Endothelial cell of umbilical vein (primary cell): ENCODE results near the gene ZBTB46. TPM values are rescaled to one million over a fixed set of nuclear protein-coding genes. Genes with fewer than 3 reads are reported as not detected.

Experiments
- BruUV-seq: library from RNA; stranded (reverse); fragments of 400-500 nt; replicated peaks from 2 replicates; lab custom pipeline; 2021; lab: Mats Ljungman, UMichigan
- CTCF ChIA-PET: fragments of 300-600, 350-600 bp; sonication (Branson Sonifier 250); formaldehyde crosslinking; loops from one replicate; lab custom pipeline; 2021; ENCODE audit warnings: antibody characterized with exemption, inconsistent platforms; lab: Charles Lee
- POLR2A ChIA-PET: fragments of 300-600, 350-600 bp; sonication (Branson Sonifier 250); formaldehyde crosslinking; loops from one replicate; lab custom pipeline; 2021; ENCODE audit warnings: antibody characterized with exemption, inconsistent platforms; lab: Charles Lee
- DNase-seq: peaks from one replicate; pipeline ENCODE4 v3.0.0-alpha.2; 2011; ENCODE audit warnings: low read depth, low spot score
- FAIRE-seq: peaks from 2 replicates; lab custom pipeline; 2011; peaks lifted over from hg19 to GRCh38; lab: Jason Lieb, UNC
- H2AFZ ChIP-seq: 2 replicates; pipeline ENCODE4 v1.6.0; 2012; ENCODE audit warnings: low read depth, low read length, control low read depth, inconsistent platforms
- H3K27ac ChIP-seq: 2 replicates; pipeline ENCODE4 v1.5.1; 2011; ENCODE audit warnings: low read depth, mild to moderate bottlenecking, control low read depth, low read length, moderate library complexity; ENCODE audit not compliant: insufficient read depth
- H3K27me3 ChIP-seq, 2 experiments: 2 replicates each; pipeline versions ENCODE4 v1.6.0 to v1.6.1; 2011; ENCODE audit warnings: low read length in 2 of 2, mixed read lengths in 1 of 2; ENCODE audit not compliant: control insufficient read depth in 2 of 2, insufficient read depth in 2 of 2
- H3K36me3 ChIP-seq, 2 experiments: 2 replicates in 1 of 2; 3 replicates in 1 of 2; pipeline ENCODE4 v1.5.1; 2011; ENCODE audit warnings: low read length in 2 of 2, mild to moderate bottlenecking in 1 of 2, moderate library complexity in 1 of 2; ENCODE audit not compliant: control insufficient read depth in 2 of 2, insufficient read depth in 2 of 2; ENCODE audit errors: extremely low read depth in 1 of 2
- H3K4me1 ChIP-seq: 3 replicates; pipeline ENCODE4 v1.5.1; 2011; ENCODE audit warnings: mild to moderate bottlenecking, low read length; ENCODE audit not compliant: control insufficient read depth, insufficient read depth; ENCODE audit errors: extremely low read depth
- H3K4me2 ChIP-seq: 2 replicates; pipeline ENCODE4 v1.6.1; 2011; ENCODE audit warnings: low read length, control low read depth, mixed read lengths; ENCODE audit not compliant: insufficient read depth
- H3K4me3 ChIP-seq, 3 experiments: fragments of 200-600 bp in 1 of 3; sonication (generic), shearing (Covaris generic) in 1 of 3; replicated peaks in 1 of 3; 2 replicates each; pipeline ENCODE4 v1.5.1; 2011 to 2016; ENCODE audit warnings: control low read depth in 3 of 3, low read length in 3 of 3, mild to moderate bottlenecking in 2 of 3, inconsistent platforms in 1 of 3, low read depth in 1 of 3, moderate library complexity in 1 of 3; ENCODE audit not compliant: insufficient read depth in 1 of 3
- H3K79me2 ChIP-seq: 2 replicates; pipeline ENCODE4 v1.6.0; 2012; ENCODE audit warnings: low read length, inconsistent platforms; ENCODE audit not compliant: control insufficient read depth, insufficient read depth
- H3K9ac ChIP-seq: replicated peaks from 2 replicates; pipeline ENCODE3; 2011; ENCODE audit warnings: low read length, control low read depth; ENCODE audit not compliant: insufficient read depth; ENCODE audit errors: extremely low read depth
- H3K9me1 ChIP-seq: replicated peaks from 3 replicates; pipeline ENCODE4 v1.6.0; 2011; ENCODE audit warnings: mild to moderate bottlenecking, low read length; ENCODE audit not compliant: control insufficient read depth, insufficient read depth; ENCODE audit errors: extremely low read depth
- H3K9me3 ChIP-seq: replicated peaks from 2 replicates; pipeline ENCODE4 v1.5.1; 2012; ENCODE audit warnings: low read length, inconsistent platforms; ENCODE audit not compliant: control insufficient read depth, insufficient read depth
- H4K20me1 ChIP-seq: replicated peaks from 2 replicates; pipeline ENCODE3; 2011; ENCODE audit warnings: mild to moderate bottlenecking, low read length; ENCODE audit not compliant: control insufficient read depth, insufficient read depth; ENCODE audit errors: extremely low read depth
- CTCF ChIP-seq, 2 donors: IDR thresholded peaks; 1 replicate in 1 of 2; 2 replicates in 1 of 2; pipeline ENCODE4 v1.5.1; 2011; ENCODE audit warnings: low read length in 2 of 2, mild to moderate bottlenecking in 2 of 2, moderate library complexity in 2 of 2, control low read depth in 1 of 2, inconsistent platforms in 1 of 2, low read depth in 1 of 2; ENCODE audit not compliant: insufficient read depth in 1 of 2; ENCODE audit errors: extremely low read depth in 1 of 2
- EZH2 ChIP-seq: IDR thresholded peaks from 2 replicates; pipeline ENCODE4 v1.6.1; 2012; ENCODE audit warnings: borderline replicate concordance, low read depth, mild to moderate bottlenecking, moderate library complexity, low read length, inconsistent platforms; ENCODE audit not compliant: severe bottlenecking
- FOS ChIP-seq: IDR thresholded peaks from 2 replicates; pipeline ENCODE4 v1.6.1; 2011; ENCODE audit warnings: mild to moderate bottlenecking, low read length, moderate library complexity, borderline replicate concordance; ENCODE audit not compliant: insufficient read depth
- GATA2 ChIP-seq: IDR thresholded peaks from 2 replicates; pipeline ENCODE4 v1.7.0; 2011; ENCODE audit warnings: low read depth, mild to moderate bottlenecking, moderate library complexity, mixed read lengths, low read length; ENCODE audit not compliant: insufficient read length, insufficient read depth
- JUN ChIP-seq: IDR thresholded peaks from 2 replicates; pipeline ENCODE4 v1.6.1; 2011; ENCODE audit warnings: borderline replicate concordance, low read depth; ENCODE audit not compliant: insufficient read length, insufficient read depth
- MAX ChIP-seq: IDR thresholded peaks from 2 replicates; pipeline ENCODE4 v1.6.1; 2011; ENCODE audit not compliant: insufficient read depth, insufficient read length
- MYC ChIP-seq: IDR thresholded peaks from one replicate; pipeline ENCODE4 v1.6.1; 2011; ENCODE audit warnings: mild to moderate bottlenecking, low read depth, low read length
- POLR2A ChIP-seq: IDR thresholded peaks from 2 replicates; pipeline ENCODE4 v1.6.1; 2012; ENCODE audit warnings: low read depth, mild to moderate bottlenecking, control low read depth, low read length
- POLR2AphosphoS5 ChIP-seq: IDR thresholded peaks from 2 replicates; pipeline ENCODE4 v1.6.1; 2012; ENCODE audit warnings: low read depth, mild to moderate bottlenecking, control low read depth, low read length, moderate library complexity; ENCODE audit not compliant: insufficient read depth
- dilution Hi-C: fragments of 300-500 bp; cut with MboI; formaldehyde crosslinking; loops from one replicate; pipeline ENCODE4 v1.15.0; 2019; ENCODE audit warnings: low sequenced_read_pairs; ENCODE audit not compliant: extremely low pct_ligation_motif_present
- intact Hi-C: fragments of 100-400 bp; cut with micrococcal nuclease; formaldehyde crosslinking; loops from one replicate; pipeline ENCODE4 v1.10.0; 2022
- polyA plus RNA-seq, 4 experiments: library from polyadenylated mRNA; depleted of rRNA in 3 of 4; stranded (reverse) in 3 of 4; unstranded in 1 of 4; fragments of >200 nt; gene quantifications; 2 replicates each; pipeline versions ENCODE4 v1.2.1 to v1.2.3, GENCODE V29; 2011 to 2012; ENCODE audit warnings: missing spikeins in 1 of 4
- total RNA-seq: library from RNA; stranded (reverse); gene quantifications from 2 replicates; pipeline ENCODE4 v1.2.3, GENCODE V29; 2021

Gene ZBTB46
- total and polyA plus RNA-seq, 2 donors (not counting 3 experiments of a cell fraction or from before 2014, with no cell fraction given) = 1.3 to 7.1 TPM

GRCh38 chr20:63748070-63748933 lies 82.8 kb downstream of the ZBTB46 start:
- DNase-seq (no peak), FAIRE-seq (no peak)
- Histone ChIP-seq H3K79me2 (no peaks in the 10 kb centered on the region), H2AFZ (no peak overlapping the region), H3K9me1 (no peaks in the 10 kb centered on the region), H3K27ac (no peak overlapping the region), H3K36me3 (peaks cover 0 to 4% of the 10 kb centered on the region in 2 experiments), H3K4me1 (no peaks in the 10 kb centered on the region), H4K20me1 (no peaks in the 10 kb centered on the region), H3K4me3 (no peak overlapping the region), H3K9me3 (no peaks in the 10 kb centered on the region), H3K27me3 (no peaks in the 10 kb centered on the region), H3K9ac (no peak overlapping the region), H3K4me2 (no peak overlapping the region)
- intact Hi-C loops = no loop called here
- dilution Hi-C loops = no loop called here
- CTCF ChIA-PET = no interaction called here
- POLR2A ChIA-PET = no interaction called here
- TF ChIP-seq JUN = no peak
- TF ChIP-seq MAX = no peak
- no peak for TF ChIP-seq FOS
- no peak for TF ChIP-seq MYC
- TF ChIP-seq EZH2 = no peak
- TF ChIP-seq GATA2 = no peak
- TF ChIP-seq CTCF (IDR thresholded peaks at IDR 0.05; ENCODE audit: extremely low read depth in 1 of 2, insufficient read depth in 1 of 2, low read depth in 1 of 2, low read length in 2 of 2) = no peak
- no peak for TF ChIP-seq POLR2A
- no peak for TF ChIP-seq POLR2AphosphoS5
- BruUV-seq = no TSS peak
